NCI-H748 (cell line): ENCODE measurements around the gene P3H3.

Experiments used
- DNase-seq: peaks from one replicate; lab custom pipeline; 2025; ENCODE audit not compliant: unreplicated experiment; lab: John Stamatoyannopoulos, UW

The P3H3 gene, protein sequence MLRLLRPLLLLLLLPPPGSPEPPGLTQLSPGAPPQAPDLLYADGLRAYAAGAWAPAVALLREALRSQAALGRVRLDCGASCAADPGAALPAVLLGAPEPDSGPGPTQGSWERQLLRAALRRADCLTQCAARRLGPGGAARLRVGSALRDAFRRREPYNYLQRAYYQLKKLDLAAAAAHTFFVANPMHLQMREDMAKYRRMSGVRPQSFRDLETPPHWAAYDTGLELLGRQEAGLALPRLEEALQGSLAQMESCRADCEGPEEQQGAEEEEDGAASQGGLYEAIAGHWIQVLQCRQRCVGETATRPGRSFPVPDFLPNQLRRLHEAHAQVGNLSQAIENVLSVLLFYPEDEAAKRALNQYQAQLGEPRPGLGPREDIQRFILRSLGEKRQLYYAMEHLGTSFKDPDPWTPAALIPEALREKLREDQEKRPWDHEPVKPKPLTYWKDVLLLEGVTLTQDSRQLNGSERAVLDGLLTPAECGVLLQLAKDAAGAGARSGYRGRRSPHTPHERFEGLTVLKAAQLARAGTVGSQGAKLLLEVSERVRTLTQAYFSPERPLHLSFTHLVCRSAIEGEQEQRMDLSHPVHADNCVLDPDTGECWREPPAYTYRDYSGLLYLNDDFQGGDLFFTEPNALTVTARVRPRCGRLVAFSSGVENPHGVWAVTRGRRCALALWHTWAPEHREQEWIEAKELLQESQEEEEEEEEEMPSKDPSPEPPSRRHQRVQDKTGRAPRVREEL

DNA sequence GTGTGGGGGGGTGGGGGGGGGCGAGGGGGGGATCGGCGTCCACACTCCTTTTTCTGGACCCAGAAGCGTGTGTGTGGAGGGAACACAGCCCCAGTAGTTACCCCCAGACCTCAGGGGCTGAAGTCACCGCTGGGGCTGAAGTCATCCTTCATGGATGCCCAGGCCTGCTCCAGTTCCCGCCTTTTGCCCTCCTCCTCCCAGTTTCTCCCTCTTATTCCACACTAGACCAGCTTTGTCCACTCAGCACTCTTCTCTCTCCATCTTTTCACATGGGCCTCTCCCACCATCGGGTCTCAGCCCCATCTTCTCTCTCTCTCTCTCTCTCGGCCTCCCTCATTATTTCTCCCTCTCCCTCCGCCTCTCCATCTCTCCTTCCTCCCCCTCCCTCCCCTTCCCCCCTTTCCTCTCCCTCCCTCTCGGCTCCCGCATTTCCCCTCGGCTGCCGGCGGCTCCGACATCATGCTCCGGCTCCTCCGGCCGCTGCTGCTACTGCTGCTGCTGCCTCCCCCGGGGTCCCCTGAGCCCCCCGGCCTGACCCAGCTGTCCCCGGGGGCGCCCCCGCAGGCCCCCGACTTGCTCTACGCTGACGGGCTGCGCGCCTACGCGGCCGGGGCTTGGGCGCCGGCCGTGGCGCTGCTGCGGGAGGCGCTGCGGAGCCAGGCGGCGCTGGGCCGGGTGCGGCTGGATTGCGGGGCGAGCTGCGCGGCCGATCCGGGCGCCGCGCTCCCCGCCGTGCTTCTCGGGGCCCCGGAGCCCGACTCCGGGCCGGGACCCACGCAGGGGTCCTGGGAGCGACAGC is at the start of gene P3H3:
Gene P3H3 (plus strand): TSS at position 426 of the 799 bp plus-strand sequence. CDS start 34 bp downstream, at position 460.
- peak; percentile 73 for DNase-seq

DNA sequence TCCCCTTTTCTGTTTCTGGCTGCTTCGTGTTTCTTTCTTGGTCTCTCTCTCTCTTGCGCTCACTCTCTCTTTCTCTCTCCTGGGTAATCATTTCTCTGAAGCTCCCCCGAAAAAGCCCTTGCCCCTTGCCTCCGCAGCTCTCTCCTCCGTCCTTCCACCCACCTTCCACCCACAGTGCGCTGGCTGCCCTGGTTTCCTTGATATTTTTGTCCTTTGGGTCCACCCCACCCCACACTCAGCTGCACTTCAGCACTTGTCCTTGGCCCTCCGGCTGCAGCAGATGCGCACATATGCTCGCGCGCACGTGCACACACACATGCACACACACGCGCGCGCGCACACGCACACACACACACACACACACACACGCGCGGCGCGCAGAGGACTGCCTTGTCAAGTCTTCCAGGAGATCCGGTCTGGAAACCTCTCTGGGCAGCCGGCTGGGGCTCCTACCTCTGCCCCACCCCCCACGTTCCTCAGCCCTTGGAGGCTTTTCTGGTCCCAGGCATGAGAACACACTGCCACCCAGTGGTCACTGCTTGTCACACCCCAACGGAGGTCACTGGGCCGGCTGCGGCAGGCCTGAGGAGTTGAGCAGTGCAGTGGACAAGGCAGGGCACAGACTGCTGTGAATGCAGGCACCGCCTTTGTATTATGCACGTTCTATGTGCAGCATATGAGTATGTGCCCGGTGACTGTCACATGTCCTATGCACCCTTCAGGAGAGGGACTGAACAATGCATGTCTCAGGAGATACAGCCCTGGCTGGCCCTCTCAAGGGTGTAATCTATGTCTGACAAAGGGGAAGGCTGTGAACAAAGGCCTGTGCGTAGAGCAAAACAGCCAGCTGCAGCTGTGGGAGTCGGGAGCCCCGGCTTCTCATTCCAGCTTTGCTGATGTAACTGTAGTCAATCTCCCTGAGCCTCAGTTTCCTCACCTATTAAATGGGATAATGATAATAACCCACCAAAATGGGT is 49.3 kb upstream of the P3H3 start:
- peak; percentile 88 for DNase-seq

DNA sequence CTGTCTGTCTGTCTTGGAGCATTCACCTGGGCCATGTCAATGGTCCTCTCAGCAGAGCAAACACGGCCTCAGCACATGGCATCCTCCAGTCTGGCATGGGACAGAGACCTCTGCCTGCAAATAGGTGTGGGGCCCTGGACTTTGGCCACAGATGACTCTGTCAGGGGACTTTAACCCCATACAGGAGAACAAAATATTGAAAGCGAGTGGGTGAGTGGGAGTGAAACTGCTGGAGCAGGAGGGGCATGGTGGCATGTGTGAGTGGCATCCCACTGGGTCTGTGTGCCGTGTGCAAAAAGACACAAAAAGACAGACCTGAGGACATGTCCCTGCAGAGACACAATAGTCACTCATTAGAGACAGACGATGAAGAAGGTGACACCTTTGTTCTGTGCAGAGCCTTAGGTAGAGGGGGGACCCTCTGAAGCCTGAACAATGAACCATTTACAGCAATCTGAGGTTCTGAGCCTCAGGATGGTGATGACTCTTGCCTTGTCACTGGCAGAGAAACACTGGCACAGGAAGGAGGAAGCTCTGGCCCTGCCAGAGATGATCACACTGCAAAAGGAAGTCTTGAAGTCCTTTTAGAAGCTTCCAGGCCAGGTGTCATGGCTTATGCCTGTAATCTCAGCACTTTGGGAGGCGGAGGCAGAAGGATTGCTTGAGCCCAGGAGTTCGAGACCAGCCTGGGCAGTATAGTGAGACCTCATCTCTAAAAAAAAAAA is 48.3 kb upstream of the P3H3 start:
- DNase-seq, result no peak

DNA sequence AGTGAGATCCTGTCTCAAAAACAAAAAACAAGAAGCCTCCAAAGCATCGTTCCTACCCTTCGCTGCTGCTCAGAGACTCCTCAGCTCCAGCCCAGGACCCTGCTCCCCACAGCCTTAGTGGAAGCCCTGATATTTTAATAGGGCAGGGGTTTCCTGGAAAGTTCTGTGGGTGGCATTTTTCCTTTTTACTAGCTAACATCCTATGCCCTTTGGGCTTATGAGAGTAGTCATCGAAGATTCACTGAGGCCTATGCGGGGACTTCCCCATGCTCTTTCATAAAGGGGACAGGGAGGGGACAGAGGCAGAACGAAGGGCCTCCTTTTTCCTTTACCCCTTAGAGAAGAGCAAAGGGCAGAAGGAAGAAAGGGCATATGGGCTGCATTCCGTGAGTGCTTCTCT is 47.6 kb upstream of the P3H3 start:
- DNase-seq, result no peak

DNA sequence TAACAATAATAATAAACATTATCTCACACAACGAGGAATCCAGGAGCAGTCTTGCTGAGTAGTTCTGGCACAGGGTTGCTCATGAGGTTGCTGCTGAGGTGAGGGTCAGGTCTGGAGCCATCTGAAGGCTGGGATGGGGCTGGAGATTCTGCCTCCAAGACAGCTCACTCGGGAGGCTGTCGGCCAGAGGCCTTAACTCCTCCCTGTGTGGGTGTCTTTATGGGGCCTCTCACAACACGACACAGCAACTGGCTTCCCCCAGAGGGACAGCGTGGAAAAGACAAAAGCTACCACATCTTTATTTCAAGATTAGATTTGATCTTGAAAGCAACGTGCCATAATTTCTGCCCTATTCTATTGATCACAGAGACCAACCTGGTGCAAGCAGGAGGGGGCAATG is 46.1 kb upstream of the P3H3 start:
- DNase-seq, result no peak

DNA sequence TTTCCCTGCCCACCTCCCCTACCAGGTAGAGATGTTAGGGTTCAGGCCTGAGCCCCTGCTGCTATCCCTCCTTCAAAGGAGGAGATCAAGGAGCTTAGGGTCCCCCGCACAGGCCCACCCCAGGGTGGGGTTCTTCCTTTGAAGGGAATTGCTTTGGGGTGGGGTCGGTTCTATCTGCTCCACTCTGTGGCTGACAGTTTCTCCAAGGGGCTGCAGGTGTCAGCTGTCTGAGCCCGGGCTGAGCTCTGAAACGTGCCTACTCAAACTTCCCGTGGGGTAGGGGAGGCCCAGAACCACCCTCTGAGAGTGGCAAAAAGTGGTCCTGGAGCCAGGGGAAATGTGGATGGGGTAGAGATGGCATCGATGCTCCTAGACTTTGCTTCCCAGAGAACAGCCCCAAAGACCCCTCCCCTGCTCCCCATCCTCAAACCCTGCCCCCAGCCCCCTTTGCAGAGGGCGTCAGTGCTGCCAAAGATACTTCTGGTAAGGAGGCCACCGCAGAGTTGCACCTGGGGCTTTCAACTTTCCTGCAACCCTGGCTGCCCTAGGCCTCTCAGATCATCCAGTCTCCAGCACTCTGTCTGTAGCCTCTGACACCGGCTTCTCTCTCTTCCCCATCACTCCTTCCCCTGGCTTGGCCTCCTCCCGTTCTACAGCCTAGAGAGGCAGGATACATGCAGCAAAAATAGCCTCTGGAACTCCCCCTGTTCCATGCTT is 45.2 kb upstream of the P3H3 start:
- DNase-seq, result no peak

DNA sequence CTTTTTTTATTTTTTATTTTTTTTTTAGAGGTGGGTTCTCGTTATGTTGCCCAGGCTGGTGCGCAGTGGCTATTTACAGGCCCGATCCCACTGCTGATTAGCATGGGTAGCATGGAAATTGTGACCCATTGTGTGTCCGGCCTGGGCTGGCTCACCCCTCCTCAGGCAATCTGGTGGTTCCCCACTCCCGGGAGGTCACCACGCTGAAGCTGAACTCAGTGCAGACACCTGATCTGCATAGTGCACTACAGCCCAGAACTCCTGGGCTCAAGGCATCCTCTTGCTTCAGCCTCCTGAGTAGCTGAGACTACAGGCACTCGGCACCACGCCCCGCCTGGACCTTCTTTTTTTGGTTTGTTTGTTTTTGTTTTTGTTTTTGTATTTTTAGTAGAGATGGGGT is 44.4 kb upstream of the P3H3 start:
- DNase-seq, result no peak

DNA sequence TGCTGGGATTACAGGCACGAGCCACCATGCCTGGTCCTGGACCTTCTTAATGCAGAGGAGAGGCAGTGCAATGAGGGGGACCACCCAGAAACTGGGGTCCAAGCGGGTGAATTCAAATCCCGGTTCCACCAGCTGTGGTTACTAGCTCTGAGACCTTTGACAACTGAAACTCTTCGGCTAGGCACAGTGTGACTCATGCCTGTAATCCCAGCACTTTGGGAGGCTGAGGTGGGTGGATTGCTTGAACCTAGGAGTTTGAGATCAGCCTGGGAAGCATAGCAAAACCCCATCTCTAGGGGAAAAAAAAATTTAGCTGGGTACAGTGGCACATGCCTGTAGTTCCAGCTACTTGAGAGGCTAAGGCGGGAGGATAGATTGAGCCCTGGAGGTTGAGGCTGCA is 43.9 kb upstream of the P3H3 start:
- DNase-seq, result no peak

DNA sequence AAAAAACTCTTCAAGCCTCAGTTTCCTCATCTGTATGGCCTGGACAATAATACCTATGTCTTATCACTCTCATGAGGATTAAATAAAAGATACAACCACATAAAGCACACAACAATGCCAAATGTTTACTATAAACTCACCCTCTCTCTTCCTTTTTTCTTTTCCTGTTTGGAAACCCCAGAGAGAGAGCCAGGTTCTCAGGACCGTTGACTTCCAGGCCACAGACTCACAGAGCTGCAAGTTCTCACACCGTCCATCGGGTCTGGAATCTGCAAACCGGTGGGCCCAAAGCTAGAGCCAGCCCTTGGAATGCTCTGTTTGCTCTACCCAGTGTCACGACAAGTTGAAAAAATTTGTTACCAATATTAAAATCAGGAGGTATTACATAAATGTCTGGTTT is 43.4 kb upstream of the P3H3 start:
- no peak for DNase-seq

DNA sequence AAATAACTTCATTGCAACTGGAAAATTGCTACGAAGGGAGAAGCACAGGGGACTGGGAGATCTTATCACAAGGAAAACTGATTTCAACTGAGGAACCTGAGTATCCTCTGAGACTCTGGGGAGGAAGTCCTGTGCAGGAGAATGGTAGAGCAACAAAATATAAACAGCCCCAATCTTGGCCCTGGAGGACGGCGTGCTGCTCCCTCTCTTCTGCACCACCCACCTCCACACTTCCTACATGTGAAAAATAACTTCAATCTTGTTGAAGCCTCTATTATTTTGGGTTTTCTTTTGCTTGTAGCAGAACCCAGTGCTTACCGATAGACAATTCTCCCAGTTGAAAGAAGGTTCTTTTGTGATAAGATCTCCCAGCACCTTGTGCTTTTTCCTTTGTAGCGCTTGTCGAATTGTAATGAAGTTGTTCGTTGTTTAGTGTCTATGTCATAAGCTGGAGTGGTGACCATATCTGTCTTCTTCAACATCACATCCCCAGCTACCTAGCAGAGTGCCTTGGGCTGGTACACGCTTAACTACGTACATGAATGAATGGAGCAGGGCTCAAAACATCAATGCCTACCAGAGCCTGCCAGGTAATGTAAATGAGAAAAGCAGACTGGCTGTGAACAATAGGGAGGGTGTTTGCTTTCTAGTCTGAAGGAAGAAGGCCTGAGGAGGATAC is 41.7 kb upstream of the P3H3 start:
- DNase-seq, result no peak

DNA sequence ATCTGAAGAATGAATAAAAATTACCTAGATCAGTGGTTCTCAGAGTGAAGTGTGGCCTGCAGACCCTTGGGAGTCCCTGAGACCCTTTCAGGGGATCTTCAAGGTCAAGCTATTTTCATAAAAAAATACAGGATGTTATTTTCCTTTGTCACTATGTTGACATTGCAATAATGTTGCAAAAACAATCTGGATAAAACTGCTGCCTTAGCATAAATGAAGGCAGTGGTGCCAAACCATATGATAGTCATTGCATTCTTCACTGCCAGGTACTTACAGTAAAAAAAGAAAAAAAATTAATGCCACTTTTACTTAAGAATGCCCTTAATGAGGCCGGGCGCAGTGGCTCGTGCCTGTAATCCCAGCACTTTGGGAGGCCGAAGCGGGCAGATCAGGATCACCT is 40.9 kb upstream of the P3H3 start:
- DNase-seq, result no peak

DNA sequence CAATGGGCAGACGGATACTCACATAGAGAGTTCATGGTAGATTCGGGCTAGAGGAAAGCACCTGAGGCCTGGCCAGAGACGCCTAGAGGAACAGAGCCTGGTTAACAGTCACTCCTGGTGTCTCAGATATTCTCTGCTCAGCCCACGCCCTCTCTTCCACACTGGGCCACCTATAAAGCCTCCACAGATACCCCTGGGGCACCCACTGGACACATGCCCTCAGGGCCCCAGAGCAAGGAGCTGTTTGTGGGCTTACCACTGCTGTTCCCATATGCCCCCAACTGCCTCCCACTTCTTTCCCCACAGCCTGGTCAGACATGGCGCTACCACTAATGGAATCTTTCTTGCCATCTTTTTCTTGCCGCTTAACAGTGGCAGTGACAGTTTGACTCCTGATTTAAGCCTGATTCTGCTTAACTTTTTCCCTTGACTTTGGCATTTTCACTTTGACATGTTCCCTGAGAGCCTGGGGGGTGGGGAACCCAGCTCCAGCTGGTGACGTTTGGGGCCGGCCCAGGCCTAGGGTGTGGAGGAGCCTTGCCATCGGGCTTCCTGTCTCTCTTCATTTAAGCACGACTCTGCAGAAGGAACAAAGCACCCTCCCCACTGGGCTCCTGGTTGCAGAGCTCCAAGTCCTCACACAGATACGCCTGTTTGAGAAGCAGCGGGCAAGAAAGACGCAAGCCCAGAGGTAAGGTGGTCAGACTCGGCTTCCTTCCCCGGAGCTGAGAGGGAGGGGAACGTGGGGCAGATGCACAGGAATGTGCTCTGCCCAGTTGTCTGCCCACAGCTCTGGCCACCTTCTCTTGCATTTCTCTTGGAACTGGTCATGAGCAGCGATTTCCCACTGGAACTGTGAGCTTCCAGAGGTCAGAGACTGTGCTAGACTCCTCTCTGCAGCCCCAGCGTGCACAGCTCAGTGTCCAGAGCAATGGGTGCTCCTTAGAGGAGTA is 39.0 kb upstream of the P3H3 start, which contains the start of gene CD4:
Gene CD4 (plus strand): TSS at position 557 of the 953 bp plus-strand sequence. CDS start 10,611 bp downstream, outside the sequence.
- DNase-seq, result no peak

DNA sequence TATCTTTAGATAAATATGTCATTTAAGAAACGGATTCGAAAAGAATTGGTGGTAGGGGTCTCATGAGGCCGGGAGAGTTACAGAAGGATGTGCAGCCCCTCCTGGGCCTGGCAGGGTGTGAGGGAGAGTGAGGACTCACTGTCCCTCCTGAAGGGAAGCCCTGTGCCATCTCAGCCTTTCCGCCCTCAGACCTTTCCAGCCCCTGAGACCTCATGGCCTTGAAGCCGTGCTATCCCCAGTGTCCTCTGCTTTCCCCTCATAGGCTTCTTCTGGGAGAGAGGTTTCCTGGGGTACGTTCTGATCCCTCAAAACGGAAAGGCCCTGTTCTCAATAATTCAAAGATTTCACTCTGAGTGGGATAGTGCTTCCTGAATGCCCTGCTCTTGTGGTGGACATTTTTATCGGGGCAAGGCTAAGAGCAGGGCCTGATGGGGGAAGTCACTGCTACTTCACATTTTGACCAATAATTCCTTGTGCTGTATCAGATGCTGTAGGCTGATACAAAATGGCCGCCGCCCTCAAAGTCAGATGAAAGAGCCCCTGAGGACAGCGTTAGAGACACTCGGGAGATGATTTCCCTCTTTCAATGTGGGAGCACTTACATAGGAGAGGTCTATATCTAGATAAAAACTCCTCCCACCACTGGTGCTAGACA is 37.6 kb upstream of the P3H3 start:
- DNase-seq, result no peak

DNA sequence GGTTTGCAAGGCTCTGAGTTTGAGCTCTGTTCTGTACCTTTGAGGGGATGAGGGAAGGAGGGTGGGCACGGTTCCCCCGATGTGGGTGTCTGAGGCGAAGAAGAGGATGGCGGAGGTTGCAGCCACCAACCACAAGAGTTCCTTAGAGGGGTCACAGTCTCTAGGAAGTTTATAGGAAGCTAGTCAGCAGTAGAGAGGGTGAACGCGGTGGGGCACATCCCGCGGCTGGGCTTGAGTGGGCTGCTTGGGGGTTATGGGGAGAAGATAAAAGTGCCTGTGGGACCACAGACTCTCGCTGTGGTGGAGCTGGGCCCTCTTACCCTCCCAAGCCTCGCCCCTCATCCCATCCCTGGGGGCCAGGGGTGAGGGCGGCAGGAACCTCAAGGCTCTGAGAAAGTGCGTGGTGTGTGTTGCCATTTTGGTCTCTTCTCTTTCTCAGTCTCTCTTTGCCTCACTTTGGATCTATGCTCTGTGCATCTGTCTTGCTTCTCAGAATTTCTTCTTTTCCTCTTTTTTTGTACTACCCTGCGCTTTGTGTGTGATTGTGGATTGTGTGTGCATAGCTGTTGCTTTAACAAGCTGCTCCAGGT is 36.2 kb upstream of the P3H3 start:
- DNase-seq, result no peak

DNA sequence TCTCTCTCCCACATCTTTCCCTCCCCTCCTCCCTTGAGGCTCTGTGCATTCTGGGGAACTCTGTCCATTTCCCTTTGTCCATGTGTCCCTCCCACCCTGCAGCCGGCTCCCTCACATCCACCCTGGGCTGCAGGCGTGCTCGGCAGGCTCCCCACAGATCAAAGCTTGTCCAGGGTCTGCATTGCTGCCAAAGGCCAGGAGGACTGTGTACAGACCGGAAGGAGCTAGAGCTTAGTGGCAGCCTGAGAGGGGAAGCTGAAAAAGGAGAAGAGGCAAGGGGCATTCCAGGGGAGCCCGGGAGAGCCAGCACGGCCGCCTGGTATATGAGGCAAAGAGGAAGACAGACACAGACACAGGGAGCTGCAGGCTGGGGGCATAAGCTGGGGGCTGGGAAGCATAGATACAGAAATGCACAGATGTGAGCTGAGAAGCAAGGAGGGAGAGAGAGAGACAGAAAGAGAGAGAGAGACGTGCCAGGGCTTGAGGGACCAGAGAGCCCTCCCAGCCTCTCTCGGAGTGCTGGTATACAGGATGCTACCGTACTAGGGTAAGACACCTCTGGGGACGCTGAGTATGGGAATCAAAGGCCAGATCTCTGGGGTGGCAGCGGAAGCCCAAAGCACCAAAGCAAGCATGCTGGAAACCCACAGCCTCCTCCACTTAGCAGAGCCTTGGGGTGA is 35.5 kb upstream of the P3H3 start:
- no peak for DNase-seq

DNA sequence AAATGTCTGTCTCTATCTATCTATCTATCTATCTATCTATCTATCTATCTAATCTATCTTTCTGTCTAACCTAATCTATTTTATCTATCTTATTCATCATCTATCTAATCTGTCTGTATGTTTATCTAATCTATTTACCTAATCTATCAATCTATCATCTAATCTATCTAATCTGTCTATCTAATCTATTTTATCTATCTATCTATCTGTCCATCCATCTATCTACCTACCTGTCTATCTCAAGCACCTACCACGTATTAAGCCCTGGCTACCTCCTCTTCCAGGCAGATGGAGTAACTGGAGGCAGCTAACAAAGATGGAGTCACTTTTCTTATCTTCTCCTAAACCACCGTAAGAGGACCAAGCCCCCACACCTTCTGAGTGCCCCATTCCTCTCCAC is 33.1 kb upstream of the P3H3 start:
- no peak for DNase-seq
